GM21390 (cell line): Measurements from ENCODE around the gene PTPRG.

Experiments used
- ATAC-seq: cut with Tn5 transposase; IDR thresholded peaks from one replicate; pipeline ENCODE4 v1.9.1; 2021; ENCODE audit not compliant: unreplicated experiment

PTPRG gene

GRCh38 chr3:61853912-61854311 lies 292.5 kb downstream of the PTPRG start:
- no peak for ATAC-seq

GRCh38 chr3:61855211-61855610 lies 293.8 kb downstream of the PTPRG start:
- no peak for ATAC-seq

GRCh38 chr3:61857297-61857696 lies 295.9 kb downstream of the PTPRG start:
- ATAC-seq: no peak

- ATAC-seq: no peak
Measured at GRCh38 chr3:61858054-61858453, 296.7 kb downstream of the PTPRG start.

GRCh38 chr3:61861410-61861809 lies 300.0 kb downstream of the PTPRG start:
- no peak for ATAC-seq

- ATAC-seq: no peak
Measured at GRCh38 chr3:61862614-61863289, 301.4 kb downstream of the PTPRG start.

- ATAC-seq: no peak
Measured at GRCh38 chr3:61863579-61863978, 302.2 kb downstream of the PTPRG start.

GRCh38 chr3:61864886-61865285 lies 303.5 kb downstream of the PTPRG start:
- no peak for ATAC-seq

- no peak for ATAC-seq
Measured at GRCh38 chr3:61865466-61866152, 304.2 kb downstream of the PTPRG start.

- no peak for ATAC-seq
Measured at GRCh38 chr3:61866153-61866542, 304.8 kb downstream of the PTPRG start.

GRCh38 chr3:61866961-61867461 lies 305.6 kb downstream of the PTPRG start:
- no peak for ATAC-seq

GRCh38 chr3:61868499-61868898 lies 307.1 kb downstream of the PTPRG start:
- no peak for ATAC-seq

GRCh38 chr3:61869371-61869770 lies 308.0 kb downstream of the PTPRG start:
- no peak for ATAC-seq

- no peak for ATAC-seq
Measured at GRCh38 chr3:61871644-61872043, 310.3 kb downstream of the PTPRG start.

GRCh38 chr3:61872077-61872706 lies 310.8 kb downstream of the PTPRG start:
- no peak for ATAC-seq

GRCh38 chr3:61875046-61875844 lies 313.9 kb downstream of the PTPRG start:
- no peak for ATAC-seq

- no peak for ATAC-seq
Measured at GRCh38 chr3:61875976-61876671, 314.8 kb downstream of the PTPRG start.

GRCh38 chr3:61876797-61877196 lies 315.4 kb downstream of the PTPRG start:
- ATAC-seq: no peak

GRCh38 chr3:61877359-61878138 lies 316.2 kb downstream of the PTPRG start:
- ATAC-seq: peak; percentile 90

- ATAC-seq: no peak
Measured at GRCh38 chr3:61882253-61882652, 320.9 kb downstream of the PTPRG start.
